Esophagus squamous epithelium (tissue), 4 donors: ENCODE results near the gene ATP8B4.

Experiments
- POLR2A ChIP-seq, 4 donors: fragments of 450-650 bp; IDR thresholded peaks; one replicate each; pipeline ENCODE4 v1.6.1; 2017; ENCODE audit warnings: antibody characterized with exemption in 4 of 4, mild to moderate bottlenecking in 4 of 4, moderate library complexity in 3 of 4
- TF ChIP-seq, protein P1 (sequence below), 6 experiments: fragments of 450-650 bp in 4 of 6; fragments of 200-600 bp in 2 of 6; sonication (generic) in 2 of 6; IDR thresholded peaks; one replicate each; pipeline ENCODE4 v1.5.1; 2016 to 2019; ENCODE audit warnings: antibody characterized with exemption in 6 of 6, mild to moderate bottlenecking in 4 of 6, moderate library complexity in 4 of 6

DNA sequence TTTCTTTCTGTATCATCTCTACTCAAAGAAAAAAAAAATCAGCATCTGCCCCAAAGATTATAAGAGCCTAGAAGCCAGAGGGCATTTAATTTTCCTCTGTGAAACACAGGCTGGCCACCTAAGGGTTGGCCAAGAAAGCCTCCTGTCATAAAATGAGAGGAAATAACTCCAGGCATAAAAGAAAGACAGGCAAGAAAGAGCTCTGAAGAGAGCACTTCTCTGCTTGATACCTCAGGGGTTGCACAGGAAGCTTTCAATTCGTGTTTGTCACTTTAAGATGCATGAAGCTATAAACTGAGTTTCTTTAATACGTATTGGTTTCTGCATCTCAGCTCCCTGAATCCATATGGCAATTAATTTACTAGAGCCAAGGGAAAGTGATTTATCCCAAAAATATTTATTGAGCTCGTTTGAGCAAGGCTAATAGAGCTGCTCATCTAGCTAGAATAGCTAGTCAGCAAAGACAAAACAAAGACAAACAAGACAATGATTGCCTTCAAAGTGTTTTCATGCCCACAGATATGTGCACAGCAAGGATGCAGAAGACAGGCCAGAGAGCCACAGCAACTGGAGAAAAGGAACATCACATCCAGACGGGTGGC lies 35.5 kb downstream of the ATP8B4 start:
- TF ChIP-seq, protein P1, sequence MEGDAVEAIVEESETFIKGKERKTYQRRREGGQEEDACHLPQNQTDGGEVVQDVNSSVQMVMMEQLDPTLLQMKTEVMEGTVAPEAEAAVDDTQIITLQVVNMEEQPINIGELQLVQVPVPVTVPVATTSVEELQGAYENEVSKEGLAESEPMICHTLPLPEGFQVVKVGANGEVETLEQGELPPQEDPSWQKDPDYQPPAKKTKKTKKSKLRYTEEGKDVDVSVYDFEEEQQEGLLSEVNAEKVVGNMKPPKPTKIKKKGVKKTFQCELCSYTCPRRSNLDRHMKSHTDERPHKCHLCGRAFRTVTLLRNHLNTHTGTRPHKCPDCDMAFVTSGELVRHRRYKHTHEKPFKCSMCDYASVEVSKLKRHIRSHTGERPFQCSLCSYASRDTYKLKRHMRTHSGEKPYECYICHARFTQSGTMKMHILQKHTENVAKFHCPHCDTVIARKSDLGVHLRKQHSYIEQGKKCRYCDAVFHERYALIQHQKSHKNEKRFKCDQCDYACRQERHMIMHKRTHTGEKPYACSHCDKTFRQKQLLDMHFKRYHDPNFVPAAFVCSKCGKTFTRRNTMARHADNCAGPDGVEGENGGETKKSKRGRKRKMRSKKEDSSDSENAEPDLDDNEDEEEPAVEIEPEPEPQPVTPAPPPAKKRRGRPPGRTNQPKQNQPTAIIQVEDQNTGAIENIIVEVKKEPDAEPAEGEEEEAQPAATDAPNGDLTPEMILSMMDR (IDR thresholded peaks at IDR 0.05) = no peak
- TF ChIP-seq POLR2A (IDR thresholded peaks at IDR 0.05) = no peak
